Pancreas (tissue), 10 donors: ENCODE data around the gene UIMC1. TPM values are rescaled to one million over a fixed set of nuclear protein-coding genes. Genes with fewer than 3 reads are reported as not detected.

Experiments used
- ATAC-seq, 4 donors: fragments of 200-7000 bp; cut with Tn5 transposase; one replicate each; pipeline versions ENCODE4 v1.8.0 to v1.9.1; 2020; ENCODE audit warnings: mild to moderate bottlenecking in 4 of 4, moderate library complexity in 4 of 4
- DNase-seq, 6 donors: peaks; one replicate each; pipeline ENCODE4 v3.0.0-alpha.2; 2020
- FAIRE-seq: peaks from 2 replicates; lab custom pipeline; 2012; peaks lifted over from hg19 to GRCh38; lab: Jason Lieb, UNC
- H3K27ac ChIP-seq, 4 donors: fragments of 200-600 bp; sonication (generic); 1 replicate in 3 of 4; 2 replicates in 1 of 4; pipeline versions ENCODE4 v1.5.0 to v1.8.0; 2020
- H3K27me3 ChIP-seq, 4 donors: fragments of 200-600 bp; one replicate each; pipeline ENCODE4 v1.8.0; 2021
- H3K36me3 ChIP-seq, 3 donors: fragments of 200-600 bp; sonication (generic) in 1 of 3; one replicate each; pipeline versions ENCODE4 v1.5.0 to v1.8.0; 2020 to 2021
- H3K4me1 ChIP-seq, 3 donors: fragments of 200-600 bp; one replicate each; pipeline ENCODE4 v1.8.0; 2021
- H3K4me3 ChIP-seq, 4 donors: fragments of 200-600 bp; sonication (generic) in 2 of 4; one replicate each; pipeline versions ENCODE4 v1.5.0 to v1.8.0; 2020 to 2021
- H3K9me3 ChIP-seq, 4 donors: fragments of 200-600 bp; one replicate each; pipeline ENCODE4 v1.8.0; 2021
- CTCF ChIP-seq, 4 donors: fragments of 200-600 bp; sonication (generic) in 3 of 4; IDR thresholded peaks; one replicate each; pipeline versions ENCODE4 v1.5.0 to v1.8.0; 2021; ENCODE audit warnings: antibody characterized with exemption in 4 of 4
- WGBS, 2 donors: extraction: QIAGEN DNeasy Blood & Tissue Kit; methylation state at CpG; one replicate each; pipeline ENCODE4 v1.1.7; 2013; 5-methylcytosine and 5-hydroxymethylcytosine counted together
- intact Hi-C, 3 donors: fragments of 100-400 bp; cut with DNase I; formaldehyde crosslinking; loops; one replicate each; pipeline versions ENCODE4 v1.11.1 to v1.14.2; 2022
- polyA plus RNA-seq, 2 donors: library from polyadenylated mRNA; stranded (reverse); fragments of 200-250 nt; gene quantifications; one replicate each; pipeline ENCODE4 v1.2.3, GENCODE V29; 2013
- total RNA-seq, 6 donors: library from RNA; stranded (reverse); fragmentation: NEBNext Ultra II Directional in 4 of 6; extraction: Animal tissue kit (Norgen Biotek cat#: 25700) in 4 of 6; gene quantifications; one replicate each; pipeline versions ENCODE4 v1.2.1 to v1.2.4, GENCODE V29; 2021 to 2023
- donor health status: healthy with polysubstance abuse.
- donor health status: DM: no; HTN: no; CAD: no; lungs with moderate emphysema.
- donor health status: DM: no; HTN: no; CAD: no.
- donor health status: control.
- donor health status: control.
- donor health status: Bipolar disorder and iron deficiency.
- donor health status: DM: yes; HTN: yes; CAD: no.
- donor health status: DM: no; HTN: no; CAD: no.
- donor health status: DM: no; HTN: no; CAD: no.
- donor health status: DM: yes; HTN: yes; CAD: no.

Gene UIMC1
- total and polyA plus RNA-seq, 8 donors = 19.9 to 29.5 (median 23.0) TPM

DNA sequence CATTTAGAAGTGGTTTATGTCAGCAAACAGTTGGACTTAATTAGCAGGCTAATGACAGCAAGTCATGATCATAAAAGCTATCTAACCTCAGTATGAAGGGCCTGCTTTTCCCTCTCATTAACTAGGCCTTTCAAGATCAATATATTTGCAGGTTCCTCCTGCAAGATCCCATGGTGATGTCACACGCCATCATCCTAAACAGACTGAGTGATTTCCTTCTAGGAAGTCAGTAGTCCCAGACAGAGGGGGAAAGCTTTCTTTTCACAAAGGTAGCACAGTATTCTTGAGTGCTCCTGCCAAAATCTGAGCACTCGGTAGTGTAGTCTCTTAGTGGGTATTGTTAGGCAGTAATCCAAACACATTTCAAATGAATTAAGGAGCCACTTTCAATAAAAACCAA lies 52.5 kb downstream of the UIMC1 start:
- DNase-seq (no peak), FAIRE-seq (no peak), ATAC-seq (no peak)
- no peak for TF ChIP-seq CTCF (IDR thresholded peaks at IDR 0.05)
- Histone ChIP-seq H3K36me3 (peaks cover 0 to 28% (median 0%) of the 10 kb centered on the region in 3 donors), H3K4me1 (no peaks in the 10 kb centered on the region), H3K4me3 (no peak overlapping the region), H3K27ac (no peak overlapping the region), H3K27me3 (no peaks in the 10 kb centered on the region), H3K9me3 (no peaks in the 10 kb centered on the region)
- WGBS, 2 donors = 84% methylated on average over 2 of the region's 2 CpGs
- intact Hi-C loops = loop anchor here in 1 of 3 donors (10.0 kb wide), 1 partner anchor 289 kb away; no protein-coding TSS in a partner anchor

DNA sequence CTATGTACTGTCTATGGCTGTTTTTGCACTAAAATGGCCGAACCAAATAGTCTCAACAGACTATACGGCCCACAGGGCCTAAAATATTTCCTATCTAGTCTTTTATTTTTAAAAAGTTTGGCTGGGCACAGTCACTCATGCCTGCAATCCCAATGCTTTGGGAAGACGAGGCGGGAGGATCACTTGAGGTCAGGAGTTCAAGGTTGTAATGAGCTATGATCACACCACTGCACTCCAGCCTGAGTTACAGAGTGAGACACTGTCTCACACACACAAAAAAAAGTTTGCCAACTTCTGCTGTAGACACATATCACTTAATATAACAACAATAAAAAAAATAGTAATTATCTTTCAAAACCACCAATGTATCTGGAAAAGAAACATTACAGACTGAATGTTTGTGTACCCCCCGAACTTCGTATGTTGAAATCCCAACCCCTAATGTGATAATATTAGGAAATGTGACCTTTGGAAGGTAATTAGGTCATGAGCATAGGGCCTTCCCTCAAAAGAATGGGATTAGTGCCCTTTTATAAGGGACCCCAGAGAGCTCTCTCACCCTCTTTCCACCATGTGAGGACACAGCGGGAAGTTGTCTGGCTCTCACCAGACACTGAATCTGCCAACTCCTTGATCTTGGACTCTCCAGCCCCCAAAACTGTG lies 53.9 kb downstream of the UIMC1 start:
- DNase-seq (no peak), FAIRE-seq (no peak), ATAC-seq (no peak)
- no peaks in the 10 kb centered on the region for H3K27me3 ChIP-seq
- peaks cover 0 to 28% (median 0%) of the 10 kb centered on the region in 3 donors for H3K36me3 ChIP-seq
- no peak overlapping the region for H3K27ac ChIP-seq
- WGBS, 2 donors = 89 to 95% methylated on average over 7 of the region's 7 CpGs
- no peaks in the 10 kb centered on the region for H3K4me1 ChIP-seq
- H3K9me3 ChIP-seq = no peaks in the 10 kb centered on the region
- intact Hi-C loops = loop anchor here in 1 of 3 donors (10.0 kb wide), 1 partner anchor 288 kb away; no protein-coding TSS in a partner anchor
- H3K4me3 ChIP-seq = no peak overlapping the region
- TF ChIP-seq CTCF (IDR thresholded peaks at IDR 0.05) = no peak

DNA sequence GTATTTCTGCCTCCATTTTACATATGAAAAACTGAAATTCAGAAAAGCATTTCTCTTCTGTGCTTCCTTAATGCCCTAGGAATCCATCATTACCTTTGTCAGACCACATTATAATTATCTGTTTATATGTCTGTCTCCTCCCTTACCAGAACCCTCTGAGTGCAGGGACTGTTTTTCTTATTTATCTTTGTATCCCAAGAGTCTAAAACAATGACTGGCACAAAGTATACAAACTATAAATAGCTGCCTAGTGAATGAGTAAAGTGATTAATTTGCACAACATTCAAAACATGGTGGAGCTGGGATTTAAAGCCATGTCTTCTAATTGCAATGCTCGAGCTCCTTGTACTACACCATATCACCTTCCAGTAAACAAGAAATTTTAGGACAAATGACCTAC lies 58.1 kb downstream of the UIMC1 start:
- no peak for TF ChIP-seq CTCF (IDR thresholded peaks at IDR 0.05)
- 70 to 82% methylated on average over 1 of the region's 1 CpG for WGBS, 2 donors
- no peak overlapping the region for H3K27ac ChIP-seq
- intact Hi-C loops = no loop called here
- H3K36me3 ChIP-seq = peaks cover 0 to 20% (median 0%) of the 10 kb centered on the region in 3 donors
- H3K4me3 ChIP-seq = no peak overlapping the region
- H3K9me3 ChIP-seq = no peaks in the 10 kb centered on the region
- no peaks in the 10 kb centered on the region for H3K4me1 ChIP-seq
- ATAC-seq (no peak), DNase-seq (no peak), FAIRE-seq (no peak)
- H3K27me3 ChIP-seq = no peaks in the 10 kb centered on the region

DNA sequence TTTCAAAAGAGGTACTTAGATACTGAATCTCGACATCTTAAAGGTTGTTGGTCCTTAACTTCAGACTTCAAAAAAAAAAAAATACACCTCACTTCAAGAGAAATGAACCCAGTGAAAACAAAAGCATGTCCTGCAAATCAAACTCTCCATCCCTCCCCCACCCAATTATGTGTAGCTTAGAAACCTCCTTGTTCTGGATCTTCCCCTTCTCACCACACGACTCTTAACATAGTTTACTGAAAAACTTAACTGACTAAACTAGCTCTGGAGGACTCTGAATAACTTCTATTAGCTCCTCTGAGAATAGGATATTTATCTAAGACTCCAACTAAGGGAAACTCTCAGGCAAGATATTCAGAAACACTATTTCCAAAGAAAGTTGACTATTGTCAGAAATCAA lies 58.7 kb downstream of the UIMC1 start:
- no peak for FAIRE-seq
- 81 to 86% methylated on average over 2 of the region's 2 CpGs for WGBS, 2 donors
- ATAC-seq = no peak

More for the DNA sequence above, 58.7 kb downstream of the UIMC1 start:
- Histone ChIP-seq H3K9me3 (no peaks in the 10 kb centered on the region), H3K4me1 (no peaks in the 10 kb centered on the region), H3K4me3 (no peak overlapping the region), H3K36me3 (peaks cover 0 to 23% (median 0%) of the 10 kb centered on the region in 3 donors), H3K27ac (no peak overlapping the region), H3K27me3 (no peaks in the 10 kb centered on the region)
- intact Hi-C loops = no loop called here
- TF ChIP-seq CTCF (IDR thresholded peaks at IDR 0.05) = no peak
- no peak for DNase-seq
